Measurements from ENCODE around the gene SRRD. TPM values are rescaled to one million over a fixed set of nuclear protein-coding genes. Genes with fewer than 3 reads are reported as not detected.

SRRD gene
- total RNA-seq, 1 donor from 2014 or later: 17.6 TPM

Other genes with a start within 250 kb of the SRRD start
- 7.5 and 8.2 TPM in 2 replicates for gene ASPHD2, start 54.6 kb upstream of the SRRD start, total RNA-seq
- 18.0 and 18.4 TPM in 2 replicates for gene HPS4, start 94 bp upstream of the SRRD start, total RNA-seq
- 40.1 and 57.1 TPM in 2 replicates for gene TFIP11, start 28.6 kb downstream of the SRRD start, total RNA-seq
- 33.6 and 56.7 TPM in 2 replicates for gene TPST2, start 106.3 kb downstream of the SRRD start, total RNA-seq
- gene CRYBB1, start 134.2 kb downstream of the SRRD start, total RNA-seq: not detected in 2 replicates
- not detected in 2 replicates for gene CRYBA4, start 138.1 kb downstream of the SRRD start, total RNA-seq
- 0.26 and 0.32 TPM in 2 replicates for gene MIAT, start 173.7 kb downstream of the SRRD start, total RNA-seq

All from pulmonary artery endothelial cell (primary cell).